Stimulated activated naive CD4-positive, alpha-beta T cell treated with Interleukin-2 at 50 U/mL for 16 hours (primary cell): ENCODE data around the gene SHROOM3.
"Not testable (repeated sequence)": the region's sequence is repeated elsewhere in the genome, so short reads cannot be mapped to it uniquely, and the experiment has no call there.

Source experiments
- DNase-seq: peaks from one replicate; lab custom pipeline; 2025; lab: John Stamatoyannopoulos, UW

Gene SHROOM3

GRCh38 chr4:76697129-76697803, 262.2 kb downstream of the SHROOM3 start:
- no peak for DNase-seq

GRCh38 chr4:76698141-76698540, 263.1 kb downstream of the SHROOM3 start:
- no peak for DNase-seq

GRCh38 chr4:76699751-76700310, 264.8 kb downstream of the SHROOM3 start:
- DNase-seq, result no peak

DNA sequence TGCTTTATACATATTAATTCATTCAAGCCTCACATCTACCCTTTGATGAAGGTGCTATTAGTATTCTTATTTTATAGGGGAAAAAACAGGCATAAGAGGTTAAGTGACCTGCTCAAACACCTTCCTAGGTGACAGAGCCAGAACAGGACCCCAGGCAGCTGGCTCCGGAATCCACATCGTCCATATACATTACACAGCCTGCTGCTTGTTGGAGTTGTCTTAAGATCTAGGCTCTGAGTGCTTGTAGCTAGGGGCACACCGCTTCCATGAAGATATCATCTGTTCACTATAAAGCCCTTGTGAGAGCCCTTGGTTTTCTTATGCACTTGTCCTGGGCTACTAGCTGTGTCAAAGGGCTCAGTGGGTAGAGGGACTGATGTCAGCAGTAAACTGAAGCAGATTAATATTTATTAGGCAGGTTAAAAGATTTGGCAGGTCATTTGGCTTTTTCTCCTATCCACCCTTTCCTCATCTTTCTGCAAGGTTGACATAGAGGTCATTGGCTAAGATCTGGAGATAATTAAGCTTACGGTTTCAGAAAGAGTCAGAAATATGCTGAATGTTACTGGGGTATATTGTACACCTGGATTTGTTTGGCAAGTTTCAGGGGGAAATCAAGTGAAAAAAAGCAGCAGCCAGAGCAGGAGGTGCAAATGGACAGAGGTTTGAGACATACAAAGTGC, 267.6 kb downstream of the SHROOM3 start:
- no peak for DNase-seq

- no peak for DNase-seq
These were observed 268.1 kb downstream of the SHROOM3 start for GRCh38 chr4:76703123-76703490.

GRCh38 chr4:76703676-76704075, 268.6 kb downstream of the SHROOM3 start:
- no peak for DNase-seq

DNA sequence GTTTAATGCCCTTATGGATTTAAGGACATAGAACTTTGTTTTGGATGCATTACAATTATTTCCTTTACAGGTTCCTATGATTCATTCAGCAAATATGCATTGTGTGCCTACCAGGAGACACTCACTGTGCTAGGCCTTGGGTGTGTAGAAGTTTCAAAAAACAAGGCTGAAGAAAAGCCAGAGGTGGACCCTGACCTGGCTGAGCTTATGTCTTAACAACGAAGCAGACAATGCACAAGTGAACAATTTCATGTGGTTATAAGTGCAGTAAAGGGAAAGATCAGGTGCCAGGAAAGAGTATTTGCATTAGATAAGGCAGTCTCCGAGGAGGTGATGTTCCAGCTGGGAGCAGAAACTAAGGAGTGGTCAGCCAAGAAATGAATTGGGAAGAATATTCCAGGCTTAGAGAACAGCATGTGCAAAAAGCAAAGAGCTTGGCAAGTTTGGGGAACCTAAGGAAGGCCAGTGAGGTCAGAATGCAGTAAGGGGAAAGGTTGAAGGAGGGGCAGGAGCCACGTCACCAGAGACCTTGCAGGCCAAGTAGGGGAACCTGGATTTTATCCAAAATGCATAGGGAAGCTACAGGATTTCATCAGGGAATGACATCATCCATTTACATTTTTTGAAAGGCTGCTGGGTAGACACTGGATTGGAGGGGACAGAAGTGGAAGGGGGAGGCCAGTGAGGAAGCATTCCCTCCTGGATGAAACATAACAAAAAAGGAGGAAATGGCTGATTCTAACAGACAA, 269.3 kb downstream of the SHROOM3 start:
- DNase-seq, result no peak

- no peak for DNase-seq
These were observed 270.4 kb downstream of the SHROOM3 start for GRCh38 chr4:76705472-76705871.

GRCh38 chr4:76706581-76706980, 271.6 kb downstream of the SHROOM3 start:
- DNase-seq, result no peak

- DNase-seq, result no peak
These were observed 274.1 kb downstream of the SHROOM3 start for GRCh38 chr4:76708971-76709771.

DNA sequence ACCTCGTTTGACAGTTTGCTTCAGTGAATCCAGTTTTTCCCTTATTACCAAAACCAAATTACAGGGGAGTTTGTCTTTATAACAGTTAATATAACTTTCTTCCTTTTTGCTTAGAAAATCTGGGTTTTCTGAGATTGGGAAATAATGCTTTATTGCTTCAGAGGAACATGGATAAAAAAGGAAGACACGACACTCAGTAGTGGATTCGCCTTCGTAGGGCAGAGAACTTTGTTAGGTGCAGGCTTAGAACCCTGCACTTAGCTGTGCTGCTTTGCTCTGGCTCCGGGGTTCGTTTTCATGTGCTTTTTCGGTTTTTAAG, 274.7 kb downstream of the SHROOM3 start:
- no peak for DNase-seq

DNA sequence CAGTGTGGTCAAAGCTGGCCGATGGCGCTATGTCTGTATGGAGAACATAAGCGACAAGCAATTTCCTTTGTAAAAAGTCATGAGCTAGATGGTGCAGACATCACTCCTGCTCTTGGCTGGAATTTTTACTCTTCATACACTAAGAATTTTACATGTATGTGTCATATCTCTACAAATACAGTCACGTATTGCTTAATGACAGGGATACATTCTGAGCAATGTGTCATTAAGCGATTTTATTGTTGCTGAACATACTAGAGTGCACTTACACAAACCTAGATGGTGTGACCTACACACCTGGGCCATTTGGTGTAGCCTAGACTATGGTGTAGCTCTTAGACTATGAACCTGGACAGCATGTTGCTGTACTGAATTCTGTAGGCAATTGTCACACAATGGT, 277.5 kb downstream of the SHROOM3 start:
- DNase-seq, result no peak

- DNase-seq, result no peak
These were observed 279.2 kb downstream of the SHROOM3 start for GRCh38 chr4:76714226-76714625.

DNA sequence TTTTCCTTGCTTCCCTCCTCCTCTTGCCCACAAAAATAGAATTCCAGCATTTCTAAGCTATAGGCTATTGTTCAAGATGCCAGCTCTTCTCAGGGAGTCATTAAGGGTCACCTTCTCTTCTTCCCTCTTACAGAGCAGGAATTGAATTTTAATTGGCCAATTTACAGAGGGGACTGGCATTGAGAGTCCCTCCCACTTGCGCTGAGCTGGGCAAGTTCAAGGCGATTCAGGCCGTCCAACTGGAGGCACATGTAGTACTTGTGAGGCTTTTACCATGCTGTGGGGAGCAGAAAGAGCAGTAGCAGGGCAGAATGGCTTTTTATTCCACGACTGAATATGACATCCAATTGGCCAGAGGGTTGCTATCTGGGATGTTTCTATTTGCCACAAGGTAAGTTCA, 281.0 kb downstream of the SHROOM3 start:
- DNase-seq, result no peak

DNA sequence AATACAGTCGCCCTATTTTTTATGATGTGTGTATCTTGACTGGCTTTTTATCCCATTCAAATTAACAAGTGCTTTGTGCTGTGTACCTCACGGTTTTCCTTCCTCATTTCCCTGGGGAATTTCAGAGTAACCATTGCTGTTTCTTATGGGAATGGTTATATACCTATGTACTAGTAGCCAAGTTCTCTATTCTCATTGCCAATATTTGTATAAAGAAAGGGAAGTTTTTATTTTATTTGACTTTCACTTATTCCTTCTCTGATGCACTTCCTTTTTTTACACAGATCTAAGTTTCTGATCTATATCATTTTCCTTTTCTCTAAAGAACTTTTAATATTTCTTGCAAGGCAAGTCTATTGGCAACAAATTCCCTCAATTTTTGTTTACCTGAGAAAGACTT, 281.6 kb downstream of the SHROOM3 start:
- DNase-seq, result no peak

DNA sequence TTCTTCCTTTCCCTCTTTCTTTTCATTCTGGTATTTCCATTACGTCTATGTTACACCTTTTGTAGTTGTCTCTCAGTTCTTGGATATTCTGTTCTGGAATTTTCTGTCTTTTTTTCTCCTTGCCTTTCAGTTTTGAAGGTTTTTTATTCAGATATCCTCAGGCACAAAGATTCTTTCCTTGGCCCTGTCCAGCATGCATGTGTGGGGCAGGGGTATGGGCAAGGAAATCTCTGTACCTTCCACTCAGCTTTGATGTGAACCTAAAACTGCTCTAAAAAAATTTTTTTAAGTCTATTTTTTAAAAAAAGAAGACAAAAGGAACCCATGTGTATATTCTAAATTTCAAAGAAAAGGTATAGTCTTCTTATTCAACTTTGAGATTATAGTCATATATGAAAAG, 282.4 kb downstream of the SHROOM3 start:
- no peak for DNase-seq

- no peak for DNase-seq
These were observed 283.0 kb downstream of the SHROOM3 start for GRCh38 chr4:76718021-76718420.

- DNase-seq, result no peak
These were observed 283.8 kb downstream of the SHROOM3 start for GRCh38 chr4:76718831-76719230.

GRCh38 chr4:76720121-76720520, 285.1 kb downstream of the SHROOM3 start:
- DNase-seq, result no peak

DNA sequence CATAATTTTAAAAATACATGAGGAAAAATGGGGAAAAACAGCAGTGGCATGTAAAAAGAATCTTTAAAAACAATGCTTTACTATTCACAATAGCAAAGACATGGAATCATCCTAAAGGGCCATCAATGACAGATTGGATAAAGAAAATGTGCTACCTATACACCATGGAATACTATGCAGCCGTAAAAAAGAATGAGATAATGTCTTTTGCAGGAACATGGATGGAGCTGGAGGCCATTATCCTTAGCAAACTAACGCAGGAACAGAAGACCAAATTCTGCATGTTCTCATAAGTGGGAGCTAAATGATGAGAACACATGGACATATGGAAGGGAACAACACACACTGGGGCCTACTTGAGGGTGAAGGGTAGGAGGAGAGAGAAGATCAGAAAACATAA, 287.1 kb downstream of the SHROOM3 start:
- DNase-seq, result not testable (repeated sequence)

DNA sequence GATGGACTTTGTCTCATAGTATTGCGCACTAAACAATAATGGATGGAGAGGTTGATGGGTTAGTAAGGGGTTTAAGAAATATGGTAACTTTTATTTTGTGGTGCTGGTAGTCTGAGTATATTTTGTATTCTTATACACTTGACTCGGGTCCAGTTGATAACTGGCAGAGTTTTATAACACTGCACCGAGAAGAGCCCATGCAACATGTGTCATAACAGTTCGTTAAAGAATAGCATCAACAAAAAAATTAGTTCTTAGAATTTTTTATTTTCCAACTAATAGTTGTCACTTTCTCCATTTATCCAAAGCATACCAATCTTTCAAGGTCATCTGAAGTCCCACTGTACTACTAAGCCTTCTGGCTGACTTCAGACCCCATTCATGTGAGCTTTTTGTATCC, 287.8 kb downstream of the SHROOM3 start:
- DNase-seq, result no peak

- no peak for DNase-seq
These were observed 288.3 kb downstream of the SHROOM3 start for GRCh38 chr4:76723373-76723772.
